Effector CD4-positive, alpha-beta T cell (primary cell): ENCODE results near the gene CBX3.
"Not testable (repeated sequence)": the region's sequence is repeated elsewhere in the genome, so short reads cannot be mapped to it uniquely, and the experiment has no call there.

Source experiments
- DNase-seq: peaks from one replicate; pipeline ENCODE4 v3.0.0-alpha.2; 2020

CBX3 gene

DNA sequence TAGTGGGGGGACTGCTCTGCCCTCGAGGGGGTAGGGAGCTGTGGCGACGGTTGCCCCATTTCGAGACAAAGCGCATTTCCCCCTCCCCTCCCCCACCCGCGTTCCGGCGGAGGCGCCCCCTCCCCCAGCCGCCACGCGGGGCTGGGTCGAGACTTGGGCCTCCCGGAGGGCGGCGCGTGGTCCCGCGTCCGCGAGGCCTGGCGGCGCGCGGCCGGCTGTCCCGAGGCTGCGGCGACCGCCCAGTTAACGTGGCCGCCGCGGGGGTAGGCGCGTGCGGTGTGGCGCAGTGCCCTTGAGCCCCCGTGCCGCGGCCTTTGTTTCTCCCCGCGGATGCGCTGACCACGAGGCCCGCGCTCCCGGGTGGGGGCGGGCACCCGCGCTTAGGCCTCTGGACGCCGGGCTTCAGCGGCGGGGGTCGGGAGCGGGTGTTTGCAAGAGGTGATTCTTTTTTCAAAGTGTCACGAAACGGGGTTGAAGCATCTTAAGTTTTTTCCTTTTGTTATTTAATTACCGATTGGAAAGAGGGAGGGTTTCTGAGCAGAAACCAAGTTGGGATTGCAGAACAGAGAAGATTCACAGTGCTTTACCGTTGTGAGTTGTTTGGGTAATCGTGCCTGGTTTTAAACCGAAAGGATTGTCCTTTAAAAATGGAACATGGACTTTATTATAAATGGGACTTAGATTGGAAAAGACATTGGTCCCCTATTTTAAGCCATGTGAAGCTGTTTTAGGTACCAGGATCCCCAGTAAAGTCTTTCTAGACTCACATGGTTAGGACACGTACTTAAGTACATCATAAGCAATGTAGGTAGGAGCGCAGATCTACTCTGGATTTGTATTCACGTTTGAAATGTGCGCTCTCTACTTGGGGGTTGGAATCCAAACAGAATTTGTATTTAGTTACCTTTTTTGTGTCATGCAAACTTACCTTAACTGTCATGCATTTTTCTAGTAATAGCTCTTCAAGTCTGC is 760 bp downstream of the CBX3 start:
- peak; percentile 48 for DNase-seq

DNA sequence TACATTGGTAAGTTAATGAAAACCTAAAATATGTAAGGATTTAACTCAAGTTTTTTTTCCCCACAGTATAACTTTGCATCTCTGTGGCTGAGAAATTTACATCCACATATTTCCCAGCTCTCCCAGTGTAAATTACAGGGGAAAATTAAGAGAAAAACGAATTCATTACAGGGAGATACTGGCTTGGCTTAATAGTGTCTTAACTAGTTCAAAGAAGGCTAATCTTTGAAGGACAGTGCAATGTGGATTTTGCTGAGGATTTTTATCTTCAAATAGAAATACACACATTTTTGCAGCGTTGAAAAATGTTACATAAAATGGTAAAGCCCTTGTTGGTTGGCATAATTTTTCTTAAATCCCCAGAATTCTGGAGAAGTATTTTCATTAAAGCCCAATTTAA is 1.5 kb downstream of the CBX3 start:
- no peak for DNase-seq

DNA sequence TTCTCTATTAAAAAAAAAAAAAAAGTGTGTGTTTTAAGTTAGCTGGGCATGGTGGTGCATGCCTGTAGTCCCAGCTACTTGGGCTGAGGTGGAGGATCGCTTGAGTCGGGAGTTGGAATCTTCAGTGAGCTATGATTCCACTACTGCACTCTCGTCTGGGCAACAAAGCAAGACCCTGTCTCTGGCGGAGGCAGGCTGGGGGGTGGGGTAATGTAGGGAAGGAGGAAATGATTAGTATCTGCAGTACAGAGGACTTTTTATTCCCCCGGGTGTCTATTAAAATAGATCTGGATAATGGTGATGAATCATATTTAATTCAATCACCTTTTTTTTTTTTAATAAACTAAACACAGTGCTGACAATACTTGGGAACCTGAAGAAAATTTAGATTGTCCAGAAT is 6.5 kb downstream of the CBX3 start:
- no peak for DNase-seq

DNA sequence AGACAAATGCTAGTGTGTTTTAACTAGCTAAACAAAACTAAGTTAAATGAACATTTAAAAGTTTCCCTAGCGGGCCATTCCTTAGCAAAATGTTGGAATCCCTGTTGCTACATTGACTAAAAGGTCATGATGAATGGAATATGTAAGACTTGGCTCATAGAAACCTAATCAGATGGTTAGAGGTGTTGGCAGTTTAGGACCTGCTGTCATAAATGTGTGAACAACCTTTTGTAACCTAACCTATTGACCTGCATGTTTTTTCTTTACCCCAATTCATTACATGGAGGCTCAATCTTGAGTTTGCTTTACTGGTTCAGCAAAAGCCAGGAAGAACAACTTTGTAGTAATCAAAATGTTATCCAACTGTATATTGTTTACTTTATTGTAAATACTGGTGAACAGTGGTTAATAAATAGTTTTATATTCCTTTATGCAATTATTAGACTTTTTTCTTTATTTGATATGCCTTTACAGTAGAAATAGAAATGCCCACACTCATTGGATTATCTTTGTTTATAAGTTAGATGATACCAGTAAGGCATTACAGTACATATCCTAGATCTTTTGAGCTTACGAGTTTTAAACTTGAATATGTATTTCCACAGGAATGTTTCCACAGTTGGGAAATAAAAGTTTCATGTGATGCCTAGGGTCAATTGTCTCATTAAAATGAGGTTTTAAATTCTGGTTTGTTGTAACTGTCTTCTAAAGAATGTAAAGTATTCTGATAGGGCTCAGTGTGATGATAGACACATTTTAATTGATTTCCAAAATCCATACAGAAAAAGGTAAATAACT is 11.6 kb downstream of the CBX3 start:
- no peak for DNase-seq

DNA sequence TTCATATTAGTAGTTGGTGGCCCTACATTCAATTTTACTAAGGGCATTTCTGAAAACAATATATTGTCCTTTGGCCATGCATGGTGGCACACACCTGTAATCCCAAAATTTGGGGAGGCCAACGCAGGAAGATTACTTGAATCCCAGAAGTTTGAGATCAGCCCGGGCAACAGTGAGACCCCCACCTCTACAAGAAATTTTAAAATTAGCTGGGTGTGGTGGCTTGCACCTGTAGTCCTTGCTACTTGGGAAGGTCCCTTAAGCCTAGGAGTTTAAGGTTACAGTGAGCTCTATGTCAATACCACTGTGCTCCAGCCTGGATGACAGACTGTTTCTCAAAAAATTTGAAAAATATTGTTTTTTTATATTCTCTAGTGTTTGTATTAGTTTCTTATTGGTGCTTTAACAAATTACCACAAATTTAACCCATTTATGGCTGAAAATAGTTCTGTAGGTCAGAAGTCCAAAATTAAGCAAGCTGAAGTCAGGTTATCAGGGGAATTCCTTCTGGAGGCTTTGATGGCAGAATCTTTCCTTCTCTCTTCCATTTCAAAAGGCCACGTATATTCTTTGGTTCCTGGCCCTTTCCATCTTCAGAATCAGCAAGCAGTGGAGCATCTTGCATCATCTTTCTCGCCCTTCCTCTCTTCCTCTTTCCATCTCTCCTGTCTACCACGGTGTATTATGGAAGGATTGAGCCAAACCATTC is 12.4 kb downstream of the CBX3 start:
- DNase-seq, result no peak

DNA sequence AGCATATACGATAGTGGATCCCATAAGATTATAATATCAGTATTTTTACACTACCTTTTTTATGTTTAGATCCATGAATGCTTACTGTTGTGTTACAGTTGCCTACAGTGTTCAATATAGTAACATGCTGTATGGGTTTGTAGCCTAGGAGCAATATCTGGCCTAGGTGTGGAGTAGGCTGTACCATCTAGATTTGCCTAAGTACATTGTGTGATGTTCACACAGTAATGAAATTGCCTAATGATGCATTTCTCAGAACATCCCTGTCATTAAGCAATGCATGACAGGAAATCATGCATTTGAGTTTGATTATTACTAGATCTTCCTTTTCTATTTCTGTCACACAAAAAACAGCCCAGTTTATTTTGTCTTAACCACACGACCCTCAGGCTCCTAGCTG is 14.5 kb downstream of the CBX3 start:
- no peak for DNase-seq

DNA sequence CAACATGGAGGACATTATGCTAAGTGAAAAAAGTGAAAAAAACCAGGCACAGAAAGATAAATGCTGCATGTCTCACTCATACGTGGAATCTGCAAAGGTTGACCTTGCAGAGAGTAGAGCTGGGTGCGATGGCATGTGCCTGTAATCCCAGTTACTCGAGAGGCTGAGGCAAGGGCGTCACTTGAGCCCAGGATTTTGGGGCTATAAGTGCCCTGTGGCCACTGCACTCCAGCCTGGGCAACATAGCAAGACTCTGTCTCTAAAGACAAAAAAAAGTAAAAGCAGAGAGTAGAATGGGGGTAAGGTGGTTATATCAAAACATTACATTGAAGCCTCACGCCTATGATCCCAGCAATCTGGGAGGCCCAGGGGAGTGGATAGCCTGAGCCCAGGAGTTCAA is 22.8 kb downstream of the CBX3 start:
- DNase-seq, result no peak

DNA sequence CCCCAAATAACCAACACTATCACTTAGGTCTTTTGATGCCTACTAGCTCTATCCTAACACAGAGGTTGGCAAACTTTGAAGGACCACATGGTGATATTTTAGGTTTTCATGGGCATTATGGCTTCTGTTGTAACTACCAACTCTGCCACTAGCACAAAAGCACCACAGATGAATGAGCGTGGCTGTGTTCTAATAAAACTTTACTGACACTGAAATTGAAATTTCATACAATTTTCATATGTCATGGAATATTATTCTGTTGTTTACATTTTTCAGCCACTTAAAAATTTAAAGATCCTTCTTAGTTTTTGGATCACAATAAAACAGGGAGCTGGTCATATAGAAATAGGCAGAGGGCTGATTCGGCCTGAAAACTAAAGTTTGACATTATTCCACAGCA is 26.4 kb downstream of the CBX3 start:
- DNase-seq, result no peak

DNA sequence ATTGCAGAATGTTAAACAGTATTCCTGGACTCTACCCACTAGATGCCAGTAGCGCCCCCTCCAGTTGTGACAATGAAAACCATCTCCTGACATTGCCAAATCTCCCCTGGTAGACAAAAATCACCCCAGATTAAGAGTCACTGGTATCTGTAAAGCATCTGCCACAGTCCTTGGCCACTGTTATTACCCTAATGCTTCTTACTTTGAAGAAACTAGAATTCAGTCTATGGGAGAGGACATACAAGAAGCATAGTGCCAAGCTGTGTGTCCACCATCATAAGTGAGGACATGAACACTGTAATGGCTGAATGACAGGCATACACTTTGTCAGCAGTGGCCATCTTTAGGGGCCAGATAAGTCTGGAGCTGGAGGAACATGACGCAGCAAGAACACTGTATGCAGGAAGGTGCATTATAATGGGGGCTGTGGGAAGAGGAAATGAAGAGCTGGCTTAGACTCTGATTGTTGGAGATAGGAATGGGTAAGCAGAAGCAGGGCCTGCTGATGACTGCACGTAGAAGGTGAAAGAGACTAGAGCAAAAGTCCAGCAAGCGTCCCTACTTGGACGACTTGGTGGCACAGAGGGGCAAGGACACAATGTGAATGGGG is 32.5 kb downstream of the CBX3 start:
- DNase-seq, result no peak

DNA sequence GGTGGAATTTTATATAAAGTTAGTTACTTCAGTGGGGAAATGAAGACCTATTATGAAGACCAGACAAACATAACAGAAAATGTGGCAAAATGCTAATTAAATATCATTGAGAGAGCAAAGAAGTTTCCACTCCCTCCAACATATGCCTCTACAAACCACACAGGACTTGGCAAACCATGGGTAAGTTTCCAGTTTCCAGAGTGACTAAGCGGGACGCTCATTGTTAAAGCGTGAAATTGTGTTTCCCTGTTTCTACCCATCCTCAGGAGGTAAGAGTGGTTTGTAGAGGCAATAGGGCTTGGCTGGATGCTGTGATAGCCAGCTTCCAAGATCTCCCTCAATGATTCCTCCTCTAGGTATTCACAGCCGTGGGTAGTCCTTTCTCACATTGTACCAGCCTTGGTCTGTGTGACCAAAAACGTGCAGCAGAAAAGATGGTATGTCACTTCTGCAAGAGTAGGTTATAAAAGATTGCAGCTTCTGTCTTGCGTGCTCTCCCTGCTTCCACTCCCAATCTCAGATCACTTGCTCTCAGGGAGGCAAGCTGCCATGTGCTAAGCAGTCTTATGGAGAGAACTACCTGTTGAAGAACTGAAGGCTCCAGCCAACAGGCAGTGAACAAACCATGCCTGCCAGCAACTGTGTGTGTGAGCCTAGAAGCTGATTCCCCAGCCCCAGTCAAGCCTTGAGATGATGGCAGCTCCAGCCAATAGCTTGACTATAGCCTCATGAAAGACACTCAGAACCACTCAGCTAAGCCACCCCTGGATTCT is 35.7 kb downstream of the CBX3 start:
- no peak for DNase-seq

DNA sequence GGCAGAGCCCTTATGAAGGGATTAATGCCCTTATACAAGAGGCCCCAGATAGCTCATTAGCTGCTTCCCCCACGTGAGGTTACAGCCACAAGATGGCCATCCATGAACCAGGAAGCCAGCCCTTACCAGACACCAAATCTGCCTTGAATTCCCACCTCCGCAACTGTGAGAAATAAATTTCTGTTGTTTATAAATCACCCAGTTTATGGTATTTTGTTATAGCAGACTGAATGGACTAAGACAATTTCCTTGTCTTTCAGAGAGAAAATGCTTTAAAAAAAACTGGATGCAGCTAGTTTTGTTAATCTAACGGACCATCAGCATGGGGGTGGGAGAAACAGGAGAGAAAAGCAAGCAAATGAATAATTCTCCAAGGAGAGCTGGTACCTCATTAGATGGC is 36.5 kb downstream of the CBX3 start:
- DNase-seq, result no peak

DNA sequence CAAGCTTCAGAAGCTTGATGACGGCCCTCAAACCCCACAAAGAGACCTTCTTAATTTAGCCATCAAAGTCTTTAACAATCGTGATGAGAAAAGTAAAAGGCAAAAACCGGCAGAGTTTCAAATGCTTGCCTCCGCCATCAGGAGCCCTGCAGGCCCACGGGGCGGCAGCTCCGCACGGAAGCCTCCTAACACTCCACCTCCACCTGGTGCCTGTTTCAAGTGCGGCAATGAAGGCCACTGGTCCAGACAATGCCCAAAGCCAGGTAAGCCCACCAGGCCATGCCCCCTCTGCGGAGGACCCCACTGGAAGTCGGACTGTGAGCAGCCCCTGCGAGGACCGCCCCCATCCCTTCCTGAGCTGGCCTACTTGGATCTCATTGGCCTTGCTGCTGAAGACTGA is 43.6 kb downstream of the CBX3 start:
- no peak for DNase-seq

DNA sequence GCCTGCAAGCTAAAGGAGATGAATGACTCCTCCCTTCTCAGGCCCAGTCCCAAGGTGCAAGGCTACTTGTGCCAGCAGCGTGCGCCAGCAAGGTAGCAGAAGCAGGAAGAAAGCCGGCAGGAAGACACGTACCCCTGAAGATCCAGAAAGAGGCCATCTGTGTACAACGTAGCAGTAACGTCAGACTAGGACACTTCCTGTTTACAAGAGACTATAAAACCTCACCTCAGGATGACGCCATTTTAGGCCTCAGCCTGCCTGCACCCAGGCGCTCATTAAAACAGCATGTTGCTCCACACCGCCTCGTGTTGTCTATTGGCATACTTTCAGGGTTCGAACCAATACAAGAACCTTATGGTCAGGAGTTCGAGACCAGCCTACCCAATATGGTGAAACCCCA is 48.7 kb downstream of the CBX3 start:
- DNase-seq, result no peak

DNA sequence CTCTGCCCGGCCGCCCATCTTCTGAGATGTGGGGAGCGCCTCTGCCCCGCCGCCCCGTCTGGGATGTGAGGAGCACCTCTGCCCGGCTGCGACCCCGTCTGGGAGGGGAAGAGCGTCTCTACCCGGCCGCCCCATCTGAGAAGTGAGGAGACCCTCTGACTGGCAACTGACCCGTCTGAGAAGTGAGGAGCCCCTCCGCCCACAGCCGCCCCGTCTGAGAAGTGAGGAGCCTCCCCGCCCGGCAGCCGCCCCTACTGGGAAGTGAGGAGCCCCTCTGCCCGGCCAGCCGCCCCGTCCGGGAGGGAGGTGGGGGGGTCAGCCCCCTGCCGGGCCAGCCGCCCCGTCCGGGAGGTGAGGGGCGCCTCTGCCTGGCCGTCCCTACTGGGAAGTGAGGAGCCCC is 60.3 kb downstream of the CBX3 start:
- not testable (repeated sequence) for DNase-seq
